ENCODE measurements around the gene PLCG2. TPM values are rescaled to one million over a fixed set of nuclear protein-coding genes. Genes with fewer than 3 reads are reported as not detected.

The PLCG2 gene
- total and polyA plus RNA-seq, 2 of the 8 experiments (the other 6 are each of a cell fraction or from before 2014, with no cell fraction given) = 6.1 to 6.9 TPM

GRCh38 chr16:81967358-81967757 lies 188.3 kb downstream of the PLCG2 start (continued):
- TF ChIP-seq, protein P1, sequence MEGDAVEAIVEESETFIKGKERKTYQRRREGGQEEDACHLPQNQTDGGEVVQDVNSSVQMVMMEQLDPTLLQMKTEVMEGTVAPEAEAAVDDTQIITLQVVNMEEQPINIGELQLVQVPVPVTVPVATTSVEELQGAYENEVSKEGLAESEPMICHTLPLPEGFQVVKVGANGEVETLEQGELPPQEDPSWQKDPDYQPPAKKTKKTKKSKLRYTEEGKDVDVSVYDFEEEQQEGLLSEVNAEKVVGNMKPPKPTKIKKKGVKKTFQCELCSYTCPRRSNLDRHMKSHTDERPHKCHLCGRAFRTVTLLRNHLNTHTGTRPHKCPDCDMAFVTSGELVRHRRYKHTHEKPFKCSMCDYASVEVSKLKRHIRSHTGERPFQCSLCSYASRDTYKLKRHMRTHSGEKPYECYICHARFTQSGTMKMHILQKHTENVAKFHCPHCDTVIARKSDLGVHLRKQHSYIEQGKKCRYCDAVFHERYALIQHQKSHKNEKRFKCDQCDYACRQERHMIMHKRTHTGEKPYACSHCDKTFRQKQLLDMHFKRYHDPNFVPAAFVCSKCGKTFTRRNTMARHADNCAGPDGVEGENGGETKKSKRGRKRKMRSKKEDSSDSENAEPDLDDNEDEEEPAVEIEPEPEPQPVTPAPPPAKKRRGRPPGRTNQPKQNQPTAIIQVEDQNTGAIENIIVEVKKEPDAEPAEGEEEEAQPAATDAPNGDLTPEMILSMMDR (IDR thresholded peaks at IDR 0.05; ENCODE audit: control extremely low read depth in 1 of 3, insufficient read depth in 1 of 3, low read depth in 1 of 3, low read length in 3 of 3) = no peak
- TF ChIP-seq, protein P2, sequence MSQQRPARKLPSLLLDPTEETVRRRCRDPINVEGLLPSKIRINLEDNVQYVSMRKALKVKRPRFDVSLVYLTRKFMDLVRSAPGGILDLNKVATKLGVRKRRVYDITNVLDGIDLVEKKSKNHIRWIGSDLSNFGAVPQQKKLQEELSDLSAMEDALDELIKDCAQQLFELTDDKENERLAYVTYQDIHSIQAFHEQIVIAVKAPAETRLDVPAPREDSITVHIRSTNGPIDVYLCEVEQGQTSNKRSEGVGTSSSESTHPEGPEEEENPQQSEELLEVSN (IDR thresholded peaks at IDR 0.05) = no peak
- no peak for TF ChIP-seq RAD21 (IDR thresholded peaks at IDR 0.05 in 1 of 2, conservative IDR thresholded peaks at IDR 0.05 in 1 of 2; ENCODE audit: low read depth in 2 of 2, low read length in 2 of 2)
